Stimulated activated CD4-positive, alpha-beta T cell treated with anti-CD3 and anti-CD28 coated beads, Interleukin-4, amount 100 ng/mL, for 4 hours (primary cell): ENCODE data around the gene ARHGEF28.

Experiments used
- DNase-seq, 2 experiments: peaks; one replicate each; pipeline ENCODE4 v3.0.0-alpha.2; 2020

The ARHGEF28 gene

DNA sequence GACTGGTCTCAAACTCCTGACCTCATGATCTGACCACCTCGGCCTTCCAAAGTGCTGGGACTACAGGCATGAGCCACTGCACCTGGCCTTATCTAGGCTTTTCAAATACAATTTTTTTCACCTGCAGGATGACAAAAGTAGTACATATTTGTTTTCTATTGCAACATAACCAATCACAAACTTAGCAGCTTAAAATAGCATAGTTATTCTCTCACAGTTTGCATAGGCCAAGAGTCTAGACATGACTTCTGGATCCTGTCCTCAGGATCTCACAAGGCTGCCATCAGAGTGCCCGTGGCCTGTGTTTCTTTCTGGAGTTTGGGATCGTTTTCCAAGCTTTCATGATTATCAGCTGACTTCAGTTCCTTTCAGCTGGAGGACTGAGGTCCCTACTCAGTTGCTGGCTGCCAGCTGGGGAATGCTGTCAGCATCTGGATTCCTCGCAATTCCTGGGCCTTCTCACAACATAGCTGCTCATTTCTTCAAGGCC is 348.9 kb downstream of the ARHGEF28 start:
- no peak for DNase-seq

DNA sequence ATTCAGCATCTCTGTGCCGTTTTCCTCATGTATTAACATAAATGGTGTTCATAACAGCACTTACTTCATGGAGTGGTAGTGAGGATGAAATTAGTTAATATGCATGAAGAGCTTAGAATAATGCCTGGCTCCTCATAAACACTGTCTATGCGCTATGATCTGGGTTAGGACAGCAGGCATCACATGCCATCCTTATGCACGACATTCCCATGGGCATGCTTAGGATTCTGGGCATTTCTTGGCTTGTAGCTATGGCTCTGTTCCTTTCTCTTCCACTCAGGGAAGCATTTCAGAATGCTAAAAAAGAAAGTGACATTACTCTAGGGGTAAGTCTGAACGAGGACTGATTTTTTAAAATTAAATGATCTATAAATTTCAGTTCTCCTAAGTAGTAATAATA is 349.8 kb downstream of the ARHGEF28 start:
- DNase-seq = no peak

DNA sequence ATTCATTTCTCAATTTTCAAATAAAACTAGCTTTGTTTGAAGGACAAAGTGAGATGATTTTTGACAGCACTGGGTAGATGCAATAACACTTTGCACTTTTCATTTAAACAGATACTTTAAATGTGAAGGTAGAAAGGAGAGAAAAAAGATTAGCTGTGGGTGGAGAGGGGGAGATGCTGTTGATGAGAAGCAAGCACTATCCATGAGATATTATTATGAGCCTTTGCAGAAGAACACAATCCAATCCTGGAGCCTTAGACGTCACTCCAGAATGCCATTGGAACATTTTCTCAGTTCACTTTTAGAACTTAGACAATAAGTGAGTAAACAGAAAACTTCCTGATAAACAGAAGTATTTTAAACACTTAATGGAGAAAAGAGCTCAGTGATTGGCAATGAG is 351.1 kb downstream of the ARHGEF28 start:
- no peak for DNase-seq

DNA sequence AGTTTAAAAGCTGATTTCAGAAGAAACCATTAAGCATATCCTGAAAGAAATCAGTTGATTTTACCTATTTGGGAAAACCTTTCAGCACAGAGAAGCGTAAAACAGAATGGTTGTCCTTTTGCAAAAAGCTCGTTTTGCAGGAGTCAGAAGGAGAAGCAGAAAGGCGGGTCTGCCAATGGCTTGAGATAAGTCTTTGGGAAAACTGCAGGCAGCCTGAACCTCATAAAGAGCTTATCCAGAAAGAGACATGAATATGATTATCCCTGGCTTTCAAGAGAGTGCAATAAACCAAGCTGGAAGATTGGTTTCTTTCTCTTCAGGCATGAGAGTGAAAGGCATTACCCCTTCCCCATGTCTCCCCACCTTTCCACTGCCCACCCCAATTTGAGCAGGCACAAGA is 353.3 kb downstream of the ARHGEF28 start:
- no peak for DNase-seq

DNA sequence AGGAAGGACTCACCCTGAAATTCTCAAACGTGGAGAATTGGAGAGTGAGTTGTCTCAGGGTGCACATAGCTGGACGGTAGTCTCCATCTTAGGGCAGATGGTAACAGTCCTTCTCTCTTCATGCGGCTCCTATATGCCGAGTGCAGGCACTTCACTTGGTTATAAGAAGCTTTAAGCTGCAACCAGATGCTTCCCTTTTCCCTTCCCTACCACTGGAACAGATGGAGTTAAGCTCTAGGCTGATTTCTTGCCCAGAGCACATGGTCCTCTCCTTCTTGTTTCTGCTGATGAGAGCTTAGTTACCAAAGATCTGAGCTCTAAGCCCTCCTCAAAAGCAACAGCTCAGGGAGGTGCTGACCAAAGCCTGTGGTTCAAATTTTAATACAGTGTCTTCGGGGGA is 355.7 kb downstream of the ARHGEF28 start:
- DNase-seq = no peak

DNA sequence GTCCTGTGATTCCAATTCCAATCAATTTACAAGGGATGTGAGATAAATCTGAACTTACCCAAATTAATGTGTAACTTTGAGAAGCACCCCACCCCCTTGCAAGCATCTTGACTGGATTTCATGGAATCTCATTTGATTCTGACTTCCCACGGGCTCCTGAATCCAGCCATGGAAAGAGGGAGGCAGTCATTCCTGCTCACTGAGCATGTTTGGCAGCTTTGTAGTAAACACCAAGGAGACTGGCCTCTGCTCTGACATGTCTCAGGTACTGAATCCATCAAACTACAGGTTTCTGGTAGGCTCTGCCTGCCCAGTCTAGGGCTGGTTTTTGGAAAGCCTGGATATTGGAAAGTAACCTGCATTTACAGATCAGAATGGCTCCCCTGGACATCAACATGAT is 357.6 kb downstream of the ARHGEF28 start:
- DNase-seq = no peak

DNA sequence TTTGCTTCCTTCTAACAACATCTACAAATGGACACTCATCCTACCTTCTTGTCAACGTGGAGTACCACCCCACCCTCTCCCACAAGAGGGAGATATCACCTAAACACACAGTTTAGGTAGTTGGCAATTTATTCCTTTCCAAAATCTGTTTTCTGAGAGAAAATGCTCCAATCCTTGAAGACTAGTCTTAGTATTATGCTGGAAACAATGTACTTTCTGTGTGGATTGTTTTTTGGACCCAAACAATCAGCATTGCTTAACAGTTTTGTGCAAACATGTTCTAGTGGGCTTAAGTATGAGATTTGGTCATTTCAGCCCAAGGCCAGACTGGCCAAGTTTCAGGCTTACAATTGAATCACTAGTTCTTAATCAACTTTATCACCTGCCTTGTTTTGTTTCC is 359.1 kb downstream of the ARHGEF28 start:
- no peak for DNase-seq

DNA sequence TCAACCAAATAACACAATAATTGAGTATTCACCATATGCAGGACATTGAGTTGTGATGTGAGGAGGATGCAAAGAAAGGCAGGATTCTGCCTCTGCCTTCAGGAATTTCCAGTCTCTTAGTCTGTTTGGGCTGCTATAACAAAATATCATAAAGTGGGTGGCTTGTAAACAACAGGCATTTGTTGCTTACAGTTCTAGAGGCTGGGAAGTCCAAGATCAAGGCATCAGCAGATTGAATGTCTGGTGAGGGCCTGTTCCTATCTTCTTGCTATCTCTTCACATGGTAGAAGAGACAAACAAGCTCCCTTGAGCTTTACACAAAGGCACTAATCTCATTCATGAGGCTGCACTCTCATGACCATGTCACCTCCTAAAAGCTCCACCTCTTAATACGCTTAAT is 360.7 kb downstream of the ARHGEF28 start:
- DNase-seq = no peak

DNA sequence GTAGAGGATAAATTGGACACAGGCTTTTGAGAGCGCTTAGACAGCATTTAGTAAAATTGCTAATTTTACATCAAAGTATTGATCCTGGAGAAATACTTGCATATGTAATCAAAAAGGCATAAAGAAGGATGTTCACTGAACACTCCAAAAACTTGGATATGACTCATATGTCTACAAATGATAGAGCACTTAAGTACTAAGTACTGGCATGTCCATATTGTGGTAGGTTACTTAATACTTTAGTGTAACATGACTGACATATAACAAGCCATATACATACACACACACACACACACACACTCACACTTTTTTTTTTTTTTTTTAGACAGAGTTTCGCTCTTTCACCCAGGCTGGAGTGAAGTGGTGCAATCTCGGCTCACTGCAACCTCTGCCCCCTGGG is 361.9 kb downstream of the ARHGEF28 start:
- no peak for DNase-seq

DNA sequence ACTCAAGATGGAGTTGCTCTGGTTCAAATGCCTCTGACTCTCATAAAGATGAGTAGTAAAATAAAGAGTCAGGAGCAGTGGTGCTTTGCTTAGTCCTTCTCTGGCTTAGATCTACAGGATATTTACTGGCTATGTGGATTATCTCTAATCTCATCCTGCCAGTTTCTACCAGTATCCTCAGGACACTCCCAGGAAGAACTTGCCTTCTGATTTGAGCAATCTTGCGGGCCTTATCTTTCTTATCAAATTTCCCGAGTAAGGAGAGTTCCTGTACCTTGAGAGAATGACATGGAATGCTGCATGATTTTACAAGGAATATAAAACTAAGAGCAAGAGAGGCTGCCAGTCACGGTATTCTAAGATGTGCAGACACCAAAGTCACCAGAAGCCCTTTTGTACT is 364.0 kb downstream of the ARHGEF28 start:
- DNase-seq = no peak
